ENCODE results near the gene CMTM1. TPM values are rescaled to one million over a fixed set of nuclear protein-coding genes. Genes with fewer than 3 reads are reported as not detected.
"Not testable (repeated sequence)": the region's sequence is repeated elsewhere in the genome, so short reads cannot be mapped to it uniquely, and the experiment has no call there.

Gene CMTM1
- total and polyA plus RNA-seq, 2 experiments from 2014 or later: 2.0 to 2.6 TPM

GRCh38 chr16:66592814-66593213, 26.6 kb downstream of the CMTM1 start:
- H3K4me3 ChIP-seq: no peak overlapping the region
- H3K27ac ChIP-seq: no peak overlapping the region
- no peaks in the 10 kb centered on the region for H3K9me3 ChIP-seq (ENCODE audit: low read depth)
- DNase-seq (ENCODE audit: low read depth in 1 of 2, low spot score in 1 of 2): no peak
- H3K27me3 ChIP-seq: no peaks in the 10 kb centered on the region
- no peaks in the 10 kb centered on the region for H3K4me1 ChIP-seq (ENCODE audit: low read depth)
- H3K36me3 ChIP-seq: no peaks in the 10 kb centered on the region
- TF ChIP-seq, protein P1, sequence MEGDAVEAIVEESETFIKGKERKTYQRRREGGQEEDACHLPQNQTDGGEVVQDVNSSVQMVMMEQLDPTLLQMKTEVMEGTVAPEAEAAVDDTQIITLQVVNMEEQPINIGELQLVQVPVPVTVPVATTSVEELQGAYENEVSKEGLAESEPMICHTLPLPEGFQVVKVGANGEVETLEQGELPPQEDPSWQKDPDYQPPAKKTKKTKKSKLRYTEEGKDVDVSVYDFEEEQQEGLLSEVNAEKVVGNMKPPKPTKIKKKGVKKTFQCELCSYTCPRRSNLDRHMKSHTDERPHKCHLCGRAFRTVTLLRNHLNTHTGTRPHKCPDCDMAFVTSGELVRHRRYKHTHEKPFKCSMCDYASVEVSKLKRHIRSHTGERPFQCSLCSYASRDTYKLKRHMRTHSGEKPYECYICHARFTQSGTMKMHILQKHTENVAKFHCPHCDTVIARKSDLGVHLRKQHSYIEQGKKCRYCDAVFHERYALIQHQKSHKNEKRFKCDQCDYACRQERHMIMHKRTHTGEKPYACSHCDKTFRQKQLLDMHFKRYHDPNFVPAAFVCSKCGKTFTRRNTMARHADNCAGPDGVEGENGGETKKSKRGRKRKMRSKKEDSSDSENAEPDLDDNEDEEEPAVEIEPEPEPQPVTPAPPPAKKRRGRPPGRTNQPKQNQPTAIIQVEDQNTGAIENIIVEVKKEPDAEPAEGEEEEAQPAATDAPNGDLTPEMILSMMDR (IDR thresholded peaks at IDR 0.05; ENCODE audit: low read depth, low read length): no peak

- H3K4me1 ChIP-seq (ENCODE audit: low read depth): no peaks in the 10 kb centered on the region
- no peak overlapping the region for H3K27ac ChIP-seq
- no peak for DNase-seq (ENCODE audit: low read depth in 1 of 2, low spot score in 1 of 2)
- TF ChIP-seq, protein P1 (IDR thresholded peaks at IDR 0.05; ENCODE audit: low read depth, low read length): no peak
- no peak overlapping the region for H3K4me3 ChIP-seq
- no peaks in the 10 kb centered on the region for H3K27me3 ChIP-seq
- no peaks in the 10 kb centered on the region for H3K36me3 ChIP-seq
- H3K9me3 ChIP-seq (ENCODE audit: low read depth): no peaks in the 10 kb centered on the region
These were observed 28.5 kb downstream of the CMTM1 start for GRCh38 chr16:66594739-66595138.

DNA sequence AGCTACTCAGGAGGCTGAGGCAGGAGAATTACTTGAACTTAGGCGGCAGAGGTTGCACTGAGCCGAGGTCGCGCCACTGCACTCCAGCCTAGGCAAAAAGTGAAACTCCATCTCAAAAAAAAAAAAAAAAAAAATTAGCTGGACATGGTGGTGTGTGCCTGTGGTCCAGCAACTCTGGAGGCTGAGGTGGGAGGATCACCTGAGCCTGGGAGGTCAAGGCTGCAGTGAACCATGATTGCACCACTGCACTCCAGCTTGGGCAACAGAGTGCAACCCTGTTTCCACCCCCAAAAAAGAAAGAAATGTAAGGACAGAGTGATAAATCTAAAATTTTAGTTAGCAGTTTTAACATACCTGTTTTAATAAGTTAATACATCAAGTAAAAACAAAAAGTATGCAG, 30.3 kb downstream of the CMTM1 start:
- not testable (repeated sequence) for H3K4me3 ChIP-seq; H3K27ac ChIP-seq; H3K36me3 ChIP-seq; H3K4me1 ChIP-seq (ENCODE audit: low read depth); DNase-seq (ENCODE audit: low read depth in 1 of 2, low spot score in 1 of 2); H3K27me3 ChIP-seq; H3K9me3 ChIP-seq (ENCODE audit: low read depth)

- TF ChIP-seq, protein P1 (IDR thresholded peaks at IDR 0.05; ENCODE audit: low read depth, low read length): no peak
- Histone ChIP-seq H3K27me3 (no peaks in the 10 kb centered on the region), H3K4me1 (ENCODE audit: low read depth) (no peaks in the 10 kb centered on the region), H3K36me3 (no peaks in the 10 kb centered on the region), H3K9me3 (ENCODE audit: low read depth) (no peaks in the 10 kb centered on the region), H3K27ac (no peak overlapping the region), H3K4me3 (no peak overlapping the region)
- no peak for DNase-seq (ENCODE audit: low read depth in 1 of 2, low spot score in 1 of 2)
These were observed 31.0 kb downstream of the CMTM1 start for GRCh38 chr16:66596986-66597848.

DNA sequence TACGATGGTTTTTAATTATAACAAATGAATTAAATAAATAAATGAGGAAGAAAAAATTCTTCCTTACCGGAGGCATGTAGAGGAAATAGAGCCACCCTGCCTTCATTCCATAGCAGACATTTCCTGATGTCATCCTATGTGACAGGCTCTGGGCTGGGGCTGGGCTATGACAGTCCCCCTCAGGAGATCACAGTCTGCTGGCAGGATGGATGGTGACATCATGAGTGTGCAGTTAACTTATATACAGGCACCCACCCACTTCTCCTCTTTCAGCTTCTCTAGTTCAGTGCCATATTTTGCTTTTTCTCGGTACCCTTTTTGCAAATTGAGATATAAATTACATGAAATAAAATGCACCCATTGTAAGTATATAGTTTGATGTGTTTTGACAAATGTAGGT, 31.9 kb downstream of the CMTM1 start:
- Histone ChIP-seq H3K27ac (no peak overlapping the region), H3K36me3 (no peaks in the 10 kb centered on the region), H3K4me3 (no peak overlapping the region)

GRCh38 chr16:66599726-66600125, 33.5 kb downstream of the CMTM1 start:
- Histone ChIP-seq H3K4me1 (ENCODE audit: low read depth) (peaks cover 7% of the 10 kb centered on the region), H3K36me3 (no peaks in the 10 kb centered on the region), H3K27ac (no peak overlapping the region), H3K27me3 (no peaks in the 10 kb centered on the region), H3K9me3 (ENCODE audit: low read depth) (no peaks in the 10 kb centered on the region), H3K4me3 (no peak overlapping the region)
- TF ChIP-seq, protein P1 (IDR thresholded peaks at IDR 0.05; ENCODE audit: low read depth, low read length): no peak
- no peak for DNase-seq (ENCODE audit: low read depth in 1 of 2, low spot score in 1 of 2)

More for the DNA sequence above, 31.9 kb downstream of the CMTM1 start:
- Histone ChIP-seq H3K4me1 (ENCODE audit: low read depth) (no peaks in the 10 kb centered on the region), H3K9me3 (ENCODE audit: low read depth) (no peaks in the 10 kb centered on the region), H3K27me3 (no peaks in the 10 kb centered on the region)
- no peak for DNase-seq (ENCODE audit: low read depth in 1 of 2, low spot score in 1 of 2)
- TF ChIP-seq, protein P1 (IDR thresholded peaks at IDR 0.05; ENCODE audit: low read depth, low read length): no peak

All from cardiac muscle cell (in vitro differentiated cells and primary cell).